ENCODE results near the gene DNAJB11.
"Not testable (repeated sequence)": the region's sequence is repeated elsewhere in the genome, so short reads cannot be mapped to it uniquely, and the experiment has no call there.

The DNAJB11 gene

GRCh38 chr3:186551387-186551786 lies 19.1 kb upstream of the DNAJB11 start:
- in situ Hi-C loops (cut with MboI; ENCODE audit: low sequenced_read_pairs) = no loop called here

GRCh38 chr3:186552408-186553031 lies 18.0 kb upstream of the DNAJB11 start:
- in situ Hi-C loops (cut with MboI; ENCODE audit: low sequenced_read_pairs) = no loop called here

GRCh38 chr3:186564586-186564985 lies 5.9 kb upstream of the DNAJB11 start:
- in situ Hi-C loops (cut with MboI; ENCODE audit: low sequenced_read_pairs) = no loop called here

- in situ Hi-C loops (cut with MboI; ENCODE audit: low sequenced_read_pairs) = no loop called here
Observed at GRCh38 chr3:186566772-186567071, 3.8 kb upstream of the DNAJB11 start.

GRCh38 chr3:186567072-186567921 lies 3.2 kb upstream of the DNAJB11 start, which contains the start of gene TBCCD1:
Gene TBCCD1 (minus strand): TSS chr3:186567339. CDS start chr3:186564329, 3,010 bp downstream.
- in situ Hi-C loops (cut with MboI; ENCODE audit: low sequenced_read_pairs) = no loop called here

GRCh38 chr3:186569361-186569760 lies 1.2 kb upstream of the DNAJB11 start:
- in situ Hi-C loops (cut with MboI; ENCODE audit: low sequenced_read_pairs) = not testable (repeated sequence)

- in situ Hi-C loops (cut with MboI; ENCODE audit: low sequenced_read_pairs) = no loop called here
Observed at GRCh38 chr3:186569779-186570095, 783 bp upstream of the DNAJB11 start.

GRCh38 chr3:186570941-186571643 lies 572 bp downstream of the DNAJB11 start:
- in situ Hi-C loops (cut with MboI; ENCODE audit: low sequenced_read_pairs) = no loop called here

- in situ Hi-C loops (cut with MboI; ENCODE audit: low sequenced_read_pairs) = no loop called here
Observed at GRCh38 chr3:186571644-186572013, 1.1 kb downstream of the DNAJB11 start.

- in situ Hi-C loops (cut with MboI; ENCODE audit: low sequenced_read_pairs) = no loop called here
Observed at GRCh38 chr3:186577521-186577920, 7.0 kb downstream of the DNAJB11 start.

- in situ Hi-C loops (cut with MboI; ENCODE audit: low sequenced_read_pairs) = no loop called here
Observed at GRCh38 chr3:186580785-186581184, 10.3 kb downstream of the DNAJB11 start.

GRCh38 chr3:186582541-186582940 lies 12.0 kb downstream of the DNAJB11 start:
- in situ Hi-C loops (cut with MboI; ENCODE audit: low sequenced_read_pairs) = no loop called here

- in situ Hi-C loops (cut with MboI; ENCODE audit: low sequenced_read_pairs) = no loop called here
Observed at GRCh38 chr3:186583831-186584230, 13.3 kb downstream of the DNAJB11 start.

- in situ Hi-C loops (cut with MboI; ENCODE audit: low sequenced_read_pairs) = not testable (repeated sequence)
Observed at GRCh38 chr3:186586245-186586644, 15.7 kb downstream of the DNAJB11 start.

- in situ Hi-C loops (cut with MboI; ENCODE audit: low sequenced_read_pairs) = no loop called here
Observed at GRCh38 chr3:186587183-186587582, 16.7 kb downstream of the DNAJB11 start.

- in situ Hi-C loops (cut with MboI; ENCODE audit: low sequenced_read_pairs) = no loop called here
Observed at GRCh38 chr3:186588632-186589031, 18.1 kb downstream of the DNAJB11 start.

- in situ Hi-C loops (cut with MboI; ENCODE audit: low sequenced_read_pairs) = no loop called here
Observed at GRCh38 chr3:186589121-186589520, 18.6 kb downstream of the DNAJB11 start.

- in situ Hi-C loops (cut with MboI; ENCODE audit: low sequenced_read_pairs) = no loop called here
Observed at GRCh38 chr3:186589856-186590579, 19.5 kb downstream of the DNAJB11 start.

- in situ Hi-C loops (cut with MboI; ENCODE audit: low sequenced_read_pairs) = no loop called here
Observed at GRCh38 chr3:186590580-186591295, 20.2 kb downstream of the DNAJB11 start.

- in situ Hi-C loops (cut with MboI; ENCODE audit: low sequenced_read_pairs) = no loop called here
Observed at GRCh38 chr3:186592682-186593081, 22.2 kb downstream of the DNAJB11 start.

GRCh38 chr3:186593862-186594261 lies 23.3 kb downstream of the DNAJB11 start:
- in situ Hi-C loops (cut with MboI; ENCODE audit: low sequenced_read_pairs) = no loop called here
